ENCODE measurements around the gene CHST3. TPM values are rescaled to one million over a fixed set of nuclear protein-coding genes. Genes with fewer than 3 reads are reported as not detected.

Gene CHST3
- total RNA-seq, 1 experiment from 2014 or later, result 44.6 TPM

GRCh38 chr10:71981015-71981875, 17.1 kb downstream of the CHST3 start:
- DNase-seq (ENCODE audit: low read depth, low spot score), result no peak
- Histone ChIP-seq H3K27ac (ENCODE audit: low read length) (peak overlapping the region; percentile 58), H3K9me3 (ENCODE audit: control insufficient read depth, insufficient read depth, low read depth, low read length) (no peaks in the 10 kb centered on the region), H3K4me3 (ENCODE audit: low read depth in 2 of 2, low read length in 2 of 2) (no peak overlapping the region), H3K4me1 (ENCODE audit: control insufficient read depth, insufficient read depth, low read length) (peaks cover 66% of the 10 kb centered on the region), H3K36me3 (ENCODE audit: control insufficient read depth, insufficient read depth, low read length) (no peaks in the 10 kb centered on the region), H3K27me3 (ENCODE audit: control insufficient read depth, insufficient read depth, low read length) (no peaks in the 10 kb centered on the region)
- in situ Hi-C loops (cut with HindIII; ENCODE audit: low pct_unique_long_range_greater_than_20kb, low sequenced_read_pairs), result no loop called here
- intact Hi-C loops (cut with micrococcal nuclease; ENCODE audit: unreplicated experiment), result no loop called here
- ATAC-seq, result no peak
- no TSS peak for BruUV-seq (replicated peaks)
- ChIA-PET POLR2A (no interaction called here), CTCF (no interaction called here)
- TF ChIP-seq TCF7L2 (IDR thresholded peaks at IDR 0.05; ENCODE audit: low read depth, low read length), result no peak
- no peak for TF ChIP-seq SIN3A (IDR thresholded peaks at IDR 0.05; ENCODE audit: borderline replicate concordance, insufficient read depth, low read depth, low read length)
- TF ChIP-seq REST (IDR thresholded peaks at IDR 0.05; ENCODE audit: insufficient read depth in 1 of 2, low read depth in 2 of 2, low read length in 1 of 2), result no peak
- no peak for TF ChIP-seq POLR2AphosphoS5 (IDR thresholded peaks at IDR 0.05; ENCODE audit: low read depth, low read length)
- TF ChIP-seq CTCF (IDR thresholded peaks at IDR 0.05), result no peak

GRCh38 chr10:71981876-71982230, 17.7 kb downstream of the CHST3 start:
- no peak for DNase-seq (ENCODE audit: low read depth, low spot score)
- no peaks in the 10 kb centered on the region for H3K36me3 ChIP-seq (ENCODE audit: control insufficient read depth, insufficient read depth, low read length)
- no peak for ATAC-seq
- intact Hi-C loops (cut with micrococcal nuclease; ENCODE audit: unreplicated experiment) (no loop called here), in situ Hi-C loops (cut with HindIII; ENCODE audit: low pct_unique_long_range_greater_than_20kb, low sequenced_read_pairs) (no loop called here)
- ChIA-PET CTCF (no interaction called here), POLR2A (no interaction called here)
- H3K27me3 ChIP-seq (ENCODE audit: control insufficient read depth, insufficient read depth, low read length), result no peaks in the 10 kb centered on the region
- H3K27ac ChIP-seq (ENCODE audit: low read length), result no peak overlapping the region
- no peak overlapping the region for H3K4me3 ChIP-seq (ENCODE audit: low read depth in 2 of 2, low read length in 2 of 2)
- H3K9me3 ChIP-seq (ENCODE audit: control insufficient read depth, insufficient read depth, low read depth, low read length), result no peaks in the 10 kb centered on the region
- H3K4me1 ChIP-seq (ENCODE audit: control insufficient read depth, insufficient read depth, low read length), result peaks cover 60% of the 10 kb centered on the region
- no TSS peak for BruUV-seq (replicated peaks)
- TF ChIP-seq CTCF (IDR thresholded peaks at IDR 0.05) (no peak), SIN3A (IDR thresholded peaks at IDR 0.05; ENCODE audit: borderline replicate concordance, insufficient read depth, low read depth, low read length) (no peak), REST (IDR thresholded peaks at IDR 0.05; ENCODE audit: insufficient read depth in 1 of 2, low read depth in 2 of 2, low read length in 1 of 2) (no peak), POLR2AphosphoS5 (IDR thresholded peaks at IDR 0.05; ENCODE audit: low read depth, low read length) (no peak), TCF7L2 (IDR thresholded peaks at IDR 0.05; ENCODE audit: low read depth, low read length) (no peak)

Measured in Panc1 (cell line).